Measurements from ENCODE around the gene MEPCE. TPM values are rescaled to one million over a fixed set of nuclear protein-coding genes. Genes with fewer than 3 reads are reported as not detected.

The MEPCE gene
- total RNA-seq, 1 experiment from 2014 or later = 72.1 TPM

- H3K9me3 ChIP-seq (ENCODE audit: control insufficient read depth, insufficient read depth, low read depth, low read length) = no peaks in the 10 kb centered on the region
- DNase-seq (ENCODE audit: low read depth, low spot score) (no peak), ATAC-seq (no peak)
- no peak overlapping the region for H3K27ac ChIP-seq (ENCODE audit: low read length)
- ChIA-PET POLR2A (no interaction called here), CTCF (interaction anchor here (0.6 kb wide), 2 partner anchors 14 to 127 kb away, joined by 4 to 6 read pairs; no protein-coding TSS in a partner anchor)
- in situ Hi-C loops (cut with HindIII; ENCODE audit: low pct_unique_long_range_greater_than_20kb, low sequenced_read_pairs) = no loop called here
- H3K36me3 ChIP-seq (ENCODE audit: control insufficient read depth, insufficient read depth, low read length) = no peaks in the 10 kb centered on the region
- TF ChIP-seq REST (IDR thresholded peaks at IDR 0.05; ENCODE audit: insufficient read depth in 1 of 2, low read depth in 2 of 2, low read length in 1 of 2) (no peak), TCF7L2 (IDR thresholded peaks at IDR 0.05; ENCODE audit: low read depth, low read length) (no peak), SIN3A (IDR thresholded peaks at IDR 0.05; ENCODE audit: borderline replicate concordance, insufficient read depth, low read depth, low read length) (no peak), CTCF (IDR thresholded peaks at IDR 0.05) (no peak), POLR2AphosphoS5 (IDR thresholded peaks at IDR 0.05; ENCODE audit: low read depth, low read length) (no peak)
- BruUV-seq (replicated peaks) = no TSS peak
- H3K4me1 ChIP-seq (ENCODE audit: control insufficient read depth, insufficient read depth, low read length) = no peaks in the 10 kb centered on the region
- no peaks in the 10 kb centered on the region for H3K27me3 ChIP-seq (ENCODE audit: control insufficient read depth, insufficient read depth, low read length)
- no peak overlapping the region for H3K4me3 ChIP-seq (ENCODE audit: low read depth in 2 of 2, low read length in 2 of 2)
- intact Hi-C loops (cut with micrococcal nuclease; ENCODE audit: unreplicated experiment) = no loop called here
Observed at GRCh38 chr7:100443096-100443840, 13.6 kb downstream of the MEPCE start.

- no peak overlapping the region for H3K4me3 ChIP-seq (ENCODE audit: low read depth in 2 of 2, low read length in 2 of 2)
Observed at GRCh38 chr7:100444311-100445278, 15.0 kb downstream of the MEPCE start.

More at GRCh38 chr7:100444311-100445278, 15.0 kb downstream of the MEPCE start:
- intact Hi-C loops (cut with micrococcal nuclease; ENCODE audit: unreplicated experiment) = no loop called here
- DNase-seq (ENCODE audit: low read depth, low spot score) (peak; percentile 69), ATAC-seq (peak; percentile 42)
- in situ Hi-C loops (cut with HindIII; ENCODE audit: low pct_unique_long_range_greater_than_20kb, low sequenced_read_pairs) = no loop called here
- BruUV-seq (replicated peaks) = no TSS peak
- Histone ChIP-seq H3K27ac (ENCODE audit: low read length) (no peak overlapping the region; the same call in 1 of the 2 replicates), H3K36me3 (ENCODE audit: control insufficient read depth, insufficient read depth, low read length) (no peaks in the 10 kb centered on the region), H3K9me3 (ENCODE audit: control insufficient read depth, insufficient read depth, low read depth, low read length) (no peaks in the 10 kb centered on the region), H3K27me3 (ENCODE audit: control insufficient read depth, insufficient read depth, low read length) (no peaks in the 10 kb centered on the region), H3K4me1 (ENCODE audit: control insufficient read depth, insufficient read depth, low read length) (no peaks in the 10 kb centered on the region)
- ChIA-PET CTCF (interaction anchor here (0.9 kb wide), 1 partner anchor 115 kb away, joined by 4 read pairs; no protein-coding TSS in a partner anchor), POLR2A (no interaction called here)
- no peak for TF ChIP-seq CTCF (IDR thresholded peaks at IDR 0.05)
- no peak for TF ChIP-seq SIN3A (IDR thresholded peaks at IDR 0.05; ENCODE audit: borderline replicate concordance, insufficient read depth, low read depth, low read length)
- TF ChIP-seq REST (IDR thresholded peaks at IDR 0.05; ENCODE audit: insufficient read depth in 1 of 2, low read depth in 2 of 2, low read length in 1 of 2) = no peak
- no peak for TF ChIP-seq TCF7L2 (IDR thresholded peaks at IDR 0.05; ENCODE audit: low read depth, low read length)
- TF ChIP-seq POLR2AphosphoS5 (IDR thresholded peaks at IDR 0.05; ENCODE audit: low read depth, low read length) = no peak
